Parathyroid adenoma (tissue), 2 donors: ENCODE data around the gene NOG.

Experiments
- H2AFZ ChIP-seq: fragments of 300-600 bp; sonication (generic); one replicate; pipeline ENCODE4 v1.7.0; 2017; ENCODE audit warnings: antibody characterized with exemption, mild to moderate bottlenecking
- H3K27ac ChIP-seq: fragments of 300-600 bp; sonication (generic); one replicate; pipeline ENCODE4 v1.7.0; 2017
- H3K27me3 ChIP-seq: fragments of 300-600 bp; sonication (generic); one replicate; pipeline ENCODE4 v1.7.0; 2017; ENCODE audit warnings: low read length; ENCODE audit not compliant: control insufficient read depth, insufficient read depth
- H3K36me3 ChIP-seq: fragments of 300-600 bp; sonication (generic); one replicate; pipeline ENCODE4 v1.7.0; 2017; ENCODE audit warnings: low read length; ENCODE audit not compliant: control insufficient read depth, insufficient read depth
- H3K4me1 ChIP-seq: fragments of 300-600 bp; sonication (generic); one replicate; pipeline ENCODE4 v1.7.0; 2017; ENCODE audit warnings: control low read depth
- H3K4me2 ChIP-seq: fragments of 300-600 bp; sonication (generic); one replicate; pipeline ENCODE4 v1.7.0; 2017; ENCODE audit warnings: low read length
- H3K4me3 ChIP-seq: fragments of 300-600 bp; sonication (generic); one replicate; pipeline ENCODE4 v1.7.0; 2017; ENCODE audit warnings: low read depth, low read length
- H3K79me2 ChIP-seq: fragments of 300-600 bp; sonication (generic); one replicate; pipeline ENCODE4 v1.7.0; 2017; ENCODE audit warnings: control low read depth
- H3K9ac ChIP-seq: fragments of 300-600 bp; sonication (generic); one replicate; pipeline ENCODE4 v1.7.0; 2017; ENCODE audit warnings: mild to moderate bottlenecking
- H3K9me3 ChIP-seq: fragments of 300-600 bp; sonication (generic); one replicate; pipeline ENCODE4 v1.7.0; 2017; ENCODE audit warnings: low read length; ENCODE audit not compliant: control insufficient read depth
- TF ChIP-seq, protein P1 (sequence below): fragments of 300-600 bp; sonication (generic); IDR thresholded peaks from one replicate; pipeline ENCODE4 v1.7.0; 2017; ENCODE audit warnings: antibody characterized with exemption, mild to moderate bottlenecking
- donor health status: primary hyperparathyroidism.

Gene NOG

DNA sequence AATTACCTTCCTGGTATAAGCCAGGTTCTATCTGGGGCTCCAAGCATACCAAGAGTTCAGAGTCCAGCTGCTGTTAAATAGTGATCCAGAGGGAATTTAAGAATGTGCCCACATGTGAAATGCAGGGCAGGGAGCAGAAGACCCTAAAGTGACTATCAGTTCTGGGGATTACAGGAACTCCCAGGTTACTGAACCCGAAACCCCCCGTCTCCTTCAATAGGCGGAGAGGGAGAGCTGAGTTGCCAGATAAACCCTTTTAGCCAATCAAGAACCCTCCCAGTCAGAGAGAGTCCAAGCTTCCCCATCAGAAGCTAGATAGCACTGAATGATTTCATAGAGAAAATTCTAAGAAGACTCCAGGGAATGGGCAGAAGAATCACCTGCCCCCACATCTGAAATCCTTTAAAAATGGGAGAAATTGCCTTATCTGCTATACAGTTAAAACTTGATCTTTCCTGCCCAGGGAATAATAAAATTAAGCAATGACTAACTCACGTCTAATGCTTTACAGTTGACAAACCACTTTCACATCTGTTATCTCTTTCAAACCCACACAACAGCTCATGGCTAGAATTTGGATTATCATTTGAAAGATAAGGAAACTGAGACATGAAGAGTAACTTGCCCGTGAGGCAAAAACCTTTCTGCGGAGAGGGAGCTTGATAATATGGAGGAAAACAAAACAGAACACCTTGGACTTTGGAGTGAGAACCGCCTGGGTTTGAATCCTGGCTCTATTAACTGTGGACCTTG lies 10.2 kb downstream of the NOG start:
- TF ChIP-seq, protein P1, sequence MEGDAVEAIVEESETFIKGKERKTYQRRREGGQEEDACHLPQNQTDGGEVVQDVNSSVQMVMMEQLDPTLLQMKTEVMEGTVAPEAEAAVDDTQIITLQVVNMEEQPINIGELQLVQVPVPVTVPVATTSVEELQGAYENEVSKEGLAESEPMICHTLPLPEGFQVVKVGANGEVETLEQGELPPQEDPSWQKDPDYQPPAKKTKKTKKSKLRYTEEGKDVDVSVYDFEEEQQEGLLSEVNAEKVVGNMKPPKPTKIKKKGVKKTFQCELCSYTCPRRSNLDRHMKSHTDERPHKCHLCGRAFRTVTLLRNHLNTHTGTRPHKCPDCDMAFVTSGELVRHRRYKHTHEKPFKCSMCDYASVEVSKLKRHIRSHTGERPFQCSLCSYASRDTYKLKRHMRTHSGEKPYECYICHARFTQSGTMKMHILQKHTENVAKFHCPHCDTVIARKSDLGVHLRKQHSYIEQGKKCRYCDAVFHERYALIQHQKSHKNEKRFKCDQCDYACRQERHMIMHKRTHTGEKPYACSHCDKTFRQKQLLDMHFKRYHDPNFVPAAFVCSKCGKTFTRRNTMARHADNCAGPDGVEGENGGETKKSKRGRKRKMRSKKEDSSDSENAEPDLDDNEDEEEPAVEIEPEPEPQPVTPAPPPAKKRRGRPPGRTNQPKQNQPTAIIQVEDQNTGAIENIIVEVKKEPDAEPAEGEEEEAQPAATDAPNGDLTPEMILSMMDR: no peak
- no peak overlapping the region for H2AFZ ChIP-seq
- H3K9me3 ChIP-seq: no peaks in the 10 kb centered on the region
- no peak overlapping the region for H3K4me3 ChIP-seq
- no peak overlapping the region for H3K27ac ChIP-seq
- H3K9ac ChIP-seq: no peak overlapping the region
- no peaks in the 10 kb centered on the region for H3K79me2 ChIP-seq
- no peaks in the 10 kb centered on the region for H3K36me3 ChIP-seq
- no peaks in the 10 kb centered on the region for H3K27me3 ChIP-seq
- H3K4me2 ChIP-seq: no peak overlapping the region
- no peaks in the 10 kb centered on the region for H3K4me1 ChIP-seq

DNA sequence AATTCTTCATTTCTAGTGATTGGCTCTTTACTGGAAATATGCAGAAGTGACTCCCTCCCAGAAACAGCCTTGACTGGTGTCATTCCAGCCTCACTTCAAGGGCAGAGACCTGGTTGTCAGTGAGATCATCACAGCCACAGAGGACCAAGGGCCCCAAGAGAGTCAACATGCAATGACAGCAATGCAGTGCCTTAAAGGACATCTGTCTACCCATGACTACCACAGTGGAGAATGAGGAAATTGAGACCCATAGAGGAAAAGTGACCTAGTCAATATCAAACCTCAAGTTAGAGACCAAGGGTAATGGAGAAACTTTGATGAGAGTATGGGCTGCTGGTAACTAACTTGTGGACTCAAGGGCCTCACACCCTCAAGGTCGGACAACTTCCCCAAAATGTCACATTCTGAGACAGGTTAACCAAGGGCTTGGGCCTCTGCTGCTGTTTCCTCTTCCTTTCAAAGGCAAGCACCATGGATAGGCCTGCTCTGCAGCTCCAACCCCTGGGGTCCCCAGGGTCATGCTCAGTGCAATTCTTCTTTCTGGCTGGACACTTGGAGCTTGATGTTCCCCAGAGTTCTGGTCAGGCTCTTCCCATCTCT lies 11.3 kb downstream of the NOG start:
- Histone ChIP-seq H3K4me2 (no peak overlapping the region), H2AFZ (no peak overlapping the region), H3K9me3 (no peaks in the 10 kb centered on the region), H3K4me3 (no peak overlapping the region), H3K27ac (no peak overlapping the region), H3K27me3 (no peaks in the 10 kb centered on the region), H3K4me1 (no peaks in the 10 kb centered on the region), H3K36me3 (no peaks in the 10 kb centered on the region), H3K79me2 (no peaks in the 10 kb centered on the region), H3K9ac (no peak overlapping the region)
- TF ChIP-seq, protein P1: no peak

DNA sequence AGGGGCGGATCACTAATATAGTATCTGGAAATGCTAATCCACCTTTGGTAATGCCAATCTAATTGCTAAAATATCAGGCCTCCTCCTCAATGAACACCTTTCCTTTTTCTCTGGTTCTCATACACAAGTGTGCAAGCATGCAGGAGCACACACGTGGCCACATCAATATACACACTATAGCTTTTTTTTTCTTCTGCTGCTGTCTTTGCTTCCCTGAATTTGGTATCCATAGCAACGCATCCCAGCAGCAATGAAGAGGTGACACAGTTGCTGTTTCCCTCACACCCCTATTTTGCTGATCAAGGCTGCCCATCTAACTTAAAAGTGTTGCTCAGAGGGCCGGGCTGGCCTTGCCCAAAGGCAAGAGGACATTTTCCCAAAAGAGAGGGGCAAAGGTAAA lies 15.4 kb downstream of the NOG start:
- H3K4me2 ChIP-seq: no peak overlapping the region
- TF ChIP-seq, protein P1: no peak
- H3K4me1 ChIP-seq: no peaks in the 10 kb centered on the region
- no peak overlapping the region for H3K9ac ChIP-seq
- H3K27me3 ChIP-seq: no peaks in the 10 kb centered on the region
- no peaks in the 10 kb centered on the region for H3K9me3 ChIP-seq
- H3K4me3 ChIP-seq: no peak overlapping the region
- no peak overlapping the region for H3K27ac ChIP-seq
- no peak overlapping the region for H2AFZ ChIP-seq
- H3K36me3 ChIP-seq: no peaks in the 10 kb centered on the region
- H3K79me2 ChIP-seq: no peaks in the 10 kb centered on the region

DNA sequence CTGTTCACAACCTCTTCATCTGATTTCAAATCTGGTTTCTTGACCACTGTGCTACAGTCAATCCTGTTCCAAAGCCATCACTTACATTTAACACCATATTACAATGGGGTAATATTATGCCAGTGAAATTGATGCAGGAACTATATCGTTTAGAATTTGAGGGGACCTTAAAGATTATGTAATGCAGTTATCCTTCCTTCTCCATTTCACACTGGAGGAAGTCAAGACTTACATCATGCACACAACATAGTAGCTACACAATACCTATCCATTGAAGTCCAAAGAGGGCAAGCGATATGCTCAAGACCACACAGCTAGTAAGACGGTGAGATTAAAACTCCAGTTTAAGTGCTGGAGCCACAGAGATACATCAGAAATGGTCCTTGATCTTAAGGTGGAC lies 16.8 kb downstream of the NOG start:
- no peak overlapping the region for H3K27ac ChIP-seq
- H3K4me2 ChIP-seq: no peak overlapping the region
- no peak overlapping the region for H3K4me3 ChIP-seq
- H2AFZ ChIP-seq: no peak overlapping the region
- no peak overlapping the region for H3K9ac ChIP-seq
- no peaks in the 10 kb centered on the region for H3K36me3 ChIP-seq
- H3K9me3 ChIP-seq: no peaks in the 10 kb centered on the region
- H3K79me2 ChIP-seq: no peaks in the 10 kb centered on the region
- TF ChIP-seq, protein P1: no peak
- no peaks in the 10 kb centered on the region for H3K27me3 ChIP-seq
- no peaks in the 10 kb centered on the region for H3K4me1 ChIP-seq

DNA sequence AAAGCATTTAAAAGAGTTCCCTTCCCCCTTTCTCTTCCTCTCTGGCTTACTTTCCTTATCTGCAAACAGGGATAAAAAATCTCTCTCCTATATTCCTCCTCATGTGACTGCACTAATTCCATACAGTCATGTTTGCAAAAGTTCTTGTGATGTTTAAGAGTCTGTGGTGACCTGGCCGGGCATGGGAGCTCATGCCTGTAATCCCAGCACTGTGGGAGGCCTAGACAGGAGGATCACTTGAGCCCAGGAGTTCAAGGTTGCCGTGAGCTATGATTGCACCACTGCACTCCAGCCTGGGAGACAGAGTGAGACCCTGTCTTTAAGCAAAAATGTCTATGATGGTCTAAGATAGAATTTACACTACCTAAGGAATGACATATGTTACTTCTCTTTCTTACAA lies 19.6 kb downstream of the NOG start:
- H3K4me3 ChIP-seq: no peak overlapping the region
- no peak overlapping the region for H2AFZ ChIP-seq
- no peak overlapping the region for H3K27ac ChIP-seq
- H3K4me2 ChIP-seq: no peak overlapping the region
- H3K9ac ChIP-seq: no peak overlapping the region
- H3K36me3 ChIP-seq: no peaks in the 10 kb centered on the region
- no peaks in the 10 kb centered on the region for H3K4me1 ChIP-seq
- TF ChIP-seq, protein P1: no peak
- H3K9me3 ChIP-seq: no peaks in the 10 kb centered on the region
- no peaks in the 10 kb centered on the region for H3K27me3 ChIP-seq
- H3K79me2 ChIP-seq: no peaks in the 10 kb centered on the region
